HepG2 (cell line): Measurements from ENCODE around the gene IBA57. TPM values are rescaled to one million over a fixed set of nuclear protein-coding genes. Genes with fewer than 3 reads are reported as not detected.

ENCODE experiments used
- ATAC-seq: fragments of 200-7000 bp; cut with Tn5 transposase; 3 replicates; pipeline ENCODE4 v1.9.1; 2020; ENCODE audit warnings: mild to moderate bottlenecking, moderate library complexity
- BruUV-seq: library from RNA; stranded (reverse); fragments of 400-500 nt; replicated peaks from 2 replicates; lab custom pipeline; 2021; lab: Mats Ljungman, UMichigan
- CTCF ChIA-PET: fragments of 300-600 bp; formaldehyde crosslinking; extraction: SDS; loops from one replicate; lab custom pipeline; 2021; ENCODE audit warnings: low total read pairs, inconsistent platforms, low intra/inter-chr PET ratio; lab: Yijun Ruan, JAX
- POLR2A ChIA-PET: fragments of 350-600 bp; sonication (Branson Sonifier 250); formaldehyde crosslinking; loops from one replicate; lab custom pipeline; 2020; ENCODE audit warnings: antibody characterized with exemption, inconsistent platforms; lab: Yijun Ruan, JAX
- DNase-seq: peaks from one replicate; pipeline ENCODE4 v3.0.0-alpha.2; 2015; ENCODE audit warnings: low spot score
- FAIRE-seq: peaks from 3 replicates; lab custom pipeline; 2011; peaks lifted over from hg19 to GRCh38; lab: Jason Lieb, UNC
- H2AFZ ChIP-seq: one replicate; pipeline ENCODE4 v1.6.1; 2011; ENCODE audit warnings: low read length, inconsistent platforms
- H3K27ac ChIP-seq: fragments of 300-600 bp; 3 replicates; pipeline ENCODE4 v1.8.0; 2011; ENCODE audit warnings: mixed run types, mild to moderate bottlenecking, mixed read lengths, low read length, inconsistent platforms; ENCODE audit not compliant: insufficient read depth; ENCODE audit errors: extremely low read length
- H3K27me3 ChIP-seq, 2 experiments: fragments of 200-600 bp in 1 of 2; 2 replicates in 1 of 2; 3 replicates in 1 of 2; pipeline versions ENCODE4 v1.6.0 to v1.8.0; 2011; ENCODE audit warnings: low read length in 2 of 2, mild to moderate bottlenecking in 2 of 2, moderate library complexity in 2 of 2, inconsistent platforms in 1 of 2; ENCODE audit not compliant: insufficient read depth in 2 of 2, control insufficient read depth in 1 of 2
- H3K36me3 ChIP-seq, 2 experiments: fragments of 200-600 bp in 1 of 2; replicated peaks in 1 of 2; 2 replicates in 1 of 2; 3 replicates in 1 of 2; pipeline versions ENCODE4 v1.5.1 to v1.8.0; 2011; ENCODE audit warnings: low read length in 2 of 2, inconsistent platforms in 1 of 2; ENCODE audit not compliant: insufficient read depth in 2 of 2, control insufficient read depth in 1 of 2
- H3K4me1 ChIP-seq: 2 replicates; pipeline ENCODE4 v1.5.1; 2012; ENCODE audit warnings: low read length, inconsistent platforms; ENCODE audit not compliant: insufficient read depth
- H3K4me2 ChIP-seq: 2 replicates; pipeline ENCODE4 v1.6.0; 2011; ENCODE audit warnings: low read depth, low read length, inconsistent platforms
- H3K4me3 ChIP-seq, 3 experiments: fragments of 200-600 bp in 1 of 3; sonication (generic), shearing (Covaris generic) in 1 of 3; replicated peaks in 1 of 3; 2 replicates each; pipeline ENCODE4 v1.5.1; 2011 to 2016; ENCODE audit warnings: low read length in 3 of 3, inconsistent platforms in 2 of 3, low read depth in 2 of 3, mild to moderate bottlenecking in 2 of 3, control low read depth in 1 of 3, mixed read lengths in 1 of 3; ENCODE audit not compliant: insufficient read depth in 1 of 3
- H3K79me2 ChIP-seq: one replicate; pipeline ENCODE4 v1.6.1; 2011; ENCODE audit warnings: low read length, inconsistent platforms; ENCODE audit not compliant: insufficient read depth
- H3K9ac ChIP-seq: 2 replicates; pipeline ENCODE4 v1.6.0; 2011; ENCODE audit warnings: mild to moderate bottlenecking, low read depth, low read length, inconsistent platforms; ENCODE audit not compliant: insufficient read depth
- H3K9me3 ChIP-seq: 2 replicates; pipeline ENCODE4 v1.5.1; 2012; ENCODE audit warnings: mild to moderate bottlenecking, low read length
- H4K20me1 ChIP-seq: 2 replicates; pipeline ENCODE4 v1.6.0; 2011; ENCODE audit warnings: inconsistent platforms, mild to moderate bottlenecking, low read length, moderate library complexity; ENCODE audit not compliant: insufficient read depth
- NR2F1 ChIP-seq, 2 experiments: fragments of 450-650 bp in 1 of 2; formaldehyde crosslinking in 1 of 2; IDR thresholded peaks; 2 replicates each; pipeline versions ENCODE4 v1.5.0 to v1.6.1; 2016 to 2020; ENCODE audit warnings: mild to moderate bottlenecking in 1 of 2, missing compliant biosample characterization in 1 of 2, missing genetic modification reagents in 1 of 2, moderate library complexity in 1 of 2
- TOE1 ChIP-seq: sonication (generic); formaldehyde crosslinking; IDR thresholded peaks from 2 replicates; pipeline ENCODE4 v1.4.0; 2020; ENCODE audit warnings: mild to moderate bottlenecking, missing genetic modification reagents
- ZBTB3 ChIP-seq: sonication (generic); formaldehyde crosslinking; IDR thresholded peaks from 2 replicates; pipeline ENCODE4 v1.4.0; 2020; ENCODE audit warnings: low read depth, mild to moderate bottlenecking, moderate library complexity, missing genetic modification reagents, borderline replicate concordance
- ZNF788 ChIP-seq: sonication (generic); formaldehyde crosslinking; IDR thresholded peaks from 2 replicates; pipeline ENCODE4 v1.5.0; 2020; ENCODE audit warnings: mild to moderate bottlenecking, missing genetic modification reagents, borderline replicate concordance
- WGBS: methylation state at CpG from one replicate; pipeline ENCODE4 v1.1.6; 2017; ENCODE audit warnings: low lambda C conversion rate; 5-methylcytosine and 5-hydroxymethylcytosine counted together
- in situ Hi-C: cut with HindIII; loops from 2 replicates; pipeline ENCODE4 v1.10.0; 2017; ENCODE audit warnings: low pct_unique_long_range_greater_than_20kb; ENCODE audit not compliant: extremely low pct_ligation_motif_present
- intact Hi-C: fragments of 100-400 bp; cut with micrococcal nuclease; formaldehyde crosslinking; loops from one replicate; pipeline ENCODE4 v1.10.0; 2022; ENCODE audit not compliant: unreplicated experiment
- polyA plus RNA-seq, 8 experiments: library from polyadenylated mRNA; depleted of rRNA in 3 of 8; stranded (reverse) in 7 of 8; unstranded in 1 of 8; fragments of >200 nt; fragmentation: Illumina TruSeq in 4 of 8; extraction: Trizol in 4 of 8; gene quantifications; 2 replicates each; pipeline versions ENCODE4 v1.2.1 to v1.2.3, GENCODE V29; 2011 to 2016; ENCODE audit warnings: low read depth in 4 of 8, missing spikeins in 1 of 8, mixed read lengths in 1 of 8; ENCODE audit not compliant: insufficient read depth in 1 of 8
- total RNA-seq, 5 experiments: library from RNA; depleted of rRNA; stranded (reverse); fragments of >200 nt; fragmentation: Illumina TruSeq; extraction: Trizol; gene quantifications; 2 replicates each; pipeline ENCODE4 v1.2.3, GENCODE V29; 2016; ENCODE audit warnings: low read depth in 1 of 5
- TF ChIP-seq, protein P1 (sequence below): sonication (generic); formaldehyde crosslinking; IDR thresholded peaks from 2 replicates; pipeline ENCODE4 v1.5.0; 2020; ENCODE audit warnings: mild to moderate bottlenecking, missing genetic modification reagents
- TF ChIP-seq, protein P2 (sequence below): sonication (generic); formaldehyde crosslinking; IDR thresholded peaks from 2 replicates; pipeline ENCODE4 v1.5.0; 2020; ENCODE audit warnings: mild to moderate bottlenecking, missing genetic modification reagents, borderline replicate concordance

Gene IBA57
- total and polyA plus RNA-seq, 2 of the 13 experiments (the other 11 are each of a cell fraction or from before 2014, with no cell fraction given): 2.3 to 10.2 TPM

DNA sequence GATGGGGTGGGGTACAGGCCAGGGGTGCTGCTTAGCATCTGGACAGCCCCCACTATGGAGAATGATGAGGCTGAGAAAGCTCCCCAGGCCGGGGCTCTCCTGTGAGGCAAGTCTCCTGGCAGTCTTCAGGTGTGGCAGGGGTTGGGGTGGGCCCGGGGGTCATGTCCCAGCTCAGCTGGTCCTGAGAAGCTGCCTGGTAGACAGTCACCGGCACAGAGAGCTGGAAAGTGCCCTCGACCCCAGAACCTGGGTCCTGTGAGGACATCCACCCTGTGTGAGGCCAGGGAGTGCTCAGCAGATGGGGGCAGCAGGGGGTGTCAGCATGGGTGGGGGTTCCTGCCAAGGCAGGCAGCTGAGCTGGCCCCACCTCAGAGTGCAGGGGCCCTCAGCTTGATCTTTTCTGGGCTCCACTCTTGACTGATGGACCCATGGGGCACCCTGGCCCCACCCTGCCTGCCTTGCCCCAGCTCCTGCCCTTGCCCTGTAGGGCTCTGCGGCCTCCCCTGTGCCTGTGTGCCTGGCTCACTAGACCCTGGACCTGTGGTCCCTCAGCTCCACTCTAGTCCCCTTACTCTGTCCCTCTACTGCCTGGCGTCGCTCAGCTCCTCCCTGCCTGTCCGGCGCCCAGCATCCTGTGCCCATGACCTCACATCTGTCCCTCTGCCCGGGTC lies 5.8 kb downstream of the IBA57 start:
- CTCF ChIA-PET: no interaction called here
- ATAC-seq (no peak), FAIRE-seq (no peak), DNase-seq (no peak)
- TF ChIP-seq, protein P1, sequence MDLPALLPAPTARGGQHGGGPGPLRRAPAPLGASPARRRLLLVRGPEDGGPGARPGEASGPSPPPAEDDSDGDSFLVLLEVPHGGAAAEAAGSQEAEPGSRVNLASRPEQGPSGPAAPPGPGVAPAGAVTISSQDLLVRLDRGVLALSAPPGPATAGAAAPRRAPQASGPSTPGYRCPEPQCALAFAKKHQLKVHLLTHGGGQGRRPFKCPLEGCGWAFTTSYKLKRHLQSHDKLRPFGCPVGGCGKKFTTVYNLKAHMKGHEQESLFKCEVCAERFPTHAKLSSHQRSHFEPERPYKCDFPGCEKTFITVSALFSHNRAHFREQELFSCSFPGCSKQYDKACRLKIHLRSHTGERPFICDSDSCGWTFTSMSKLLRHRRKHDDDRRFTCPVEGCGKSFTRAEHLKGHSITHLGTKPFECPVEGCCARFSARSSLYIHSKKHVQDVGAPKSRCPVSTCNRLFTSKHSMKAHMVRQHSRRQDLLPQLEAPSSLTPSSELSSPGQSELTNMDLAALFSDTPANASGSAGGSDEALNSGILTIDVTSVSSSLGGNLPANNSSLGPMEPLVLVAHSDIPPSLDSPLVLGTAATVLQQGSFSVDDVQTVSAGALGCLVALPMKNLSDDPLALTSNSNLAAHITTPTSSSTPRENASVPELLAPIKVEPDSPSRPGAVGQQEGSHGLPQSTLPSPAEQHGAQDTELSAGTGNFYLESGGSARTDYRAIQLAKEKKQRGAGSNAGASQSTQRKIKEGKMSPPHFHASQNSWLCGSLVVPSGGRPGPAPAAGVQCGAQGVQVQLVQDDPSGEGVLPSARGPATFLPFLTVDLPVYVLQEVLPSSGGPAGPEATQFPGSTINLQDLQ: no peak
- TF ChIP-seq, protein P2, sequence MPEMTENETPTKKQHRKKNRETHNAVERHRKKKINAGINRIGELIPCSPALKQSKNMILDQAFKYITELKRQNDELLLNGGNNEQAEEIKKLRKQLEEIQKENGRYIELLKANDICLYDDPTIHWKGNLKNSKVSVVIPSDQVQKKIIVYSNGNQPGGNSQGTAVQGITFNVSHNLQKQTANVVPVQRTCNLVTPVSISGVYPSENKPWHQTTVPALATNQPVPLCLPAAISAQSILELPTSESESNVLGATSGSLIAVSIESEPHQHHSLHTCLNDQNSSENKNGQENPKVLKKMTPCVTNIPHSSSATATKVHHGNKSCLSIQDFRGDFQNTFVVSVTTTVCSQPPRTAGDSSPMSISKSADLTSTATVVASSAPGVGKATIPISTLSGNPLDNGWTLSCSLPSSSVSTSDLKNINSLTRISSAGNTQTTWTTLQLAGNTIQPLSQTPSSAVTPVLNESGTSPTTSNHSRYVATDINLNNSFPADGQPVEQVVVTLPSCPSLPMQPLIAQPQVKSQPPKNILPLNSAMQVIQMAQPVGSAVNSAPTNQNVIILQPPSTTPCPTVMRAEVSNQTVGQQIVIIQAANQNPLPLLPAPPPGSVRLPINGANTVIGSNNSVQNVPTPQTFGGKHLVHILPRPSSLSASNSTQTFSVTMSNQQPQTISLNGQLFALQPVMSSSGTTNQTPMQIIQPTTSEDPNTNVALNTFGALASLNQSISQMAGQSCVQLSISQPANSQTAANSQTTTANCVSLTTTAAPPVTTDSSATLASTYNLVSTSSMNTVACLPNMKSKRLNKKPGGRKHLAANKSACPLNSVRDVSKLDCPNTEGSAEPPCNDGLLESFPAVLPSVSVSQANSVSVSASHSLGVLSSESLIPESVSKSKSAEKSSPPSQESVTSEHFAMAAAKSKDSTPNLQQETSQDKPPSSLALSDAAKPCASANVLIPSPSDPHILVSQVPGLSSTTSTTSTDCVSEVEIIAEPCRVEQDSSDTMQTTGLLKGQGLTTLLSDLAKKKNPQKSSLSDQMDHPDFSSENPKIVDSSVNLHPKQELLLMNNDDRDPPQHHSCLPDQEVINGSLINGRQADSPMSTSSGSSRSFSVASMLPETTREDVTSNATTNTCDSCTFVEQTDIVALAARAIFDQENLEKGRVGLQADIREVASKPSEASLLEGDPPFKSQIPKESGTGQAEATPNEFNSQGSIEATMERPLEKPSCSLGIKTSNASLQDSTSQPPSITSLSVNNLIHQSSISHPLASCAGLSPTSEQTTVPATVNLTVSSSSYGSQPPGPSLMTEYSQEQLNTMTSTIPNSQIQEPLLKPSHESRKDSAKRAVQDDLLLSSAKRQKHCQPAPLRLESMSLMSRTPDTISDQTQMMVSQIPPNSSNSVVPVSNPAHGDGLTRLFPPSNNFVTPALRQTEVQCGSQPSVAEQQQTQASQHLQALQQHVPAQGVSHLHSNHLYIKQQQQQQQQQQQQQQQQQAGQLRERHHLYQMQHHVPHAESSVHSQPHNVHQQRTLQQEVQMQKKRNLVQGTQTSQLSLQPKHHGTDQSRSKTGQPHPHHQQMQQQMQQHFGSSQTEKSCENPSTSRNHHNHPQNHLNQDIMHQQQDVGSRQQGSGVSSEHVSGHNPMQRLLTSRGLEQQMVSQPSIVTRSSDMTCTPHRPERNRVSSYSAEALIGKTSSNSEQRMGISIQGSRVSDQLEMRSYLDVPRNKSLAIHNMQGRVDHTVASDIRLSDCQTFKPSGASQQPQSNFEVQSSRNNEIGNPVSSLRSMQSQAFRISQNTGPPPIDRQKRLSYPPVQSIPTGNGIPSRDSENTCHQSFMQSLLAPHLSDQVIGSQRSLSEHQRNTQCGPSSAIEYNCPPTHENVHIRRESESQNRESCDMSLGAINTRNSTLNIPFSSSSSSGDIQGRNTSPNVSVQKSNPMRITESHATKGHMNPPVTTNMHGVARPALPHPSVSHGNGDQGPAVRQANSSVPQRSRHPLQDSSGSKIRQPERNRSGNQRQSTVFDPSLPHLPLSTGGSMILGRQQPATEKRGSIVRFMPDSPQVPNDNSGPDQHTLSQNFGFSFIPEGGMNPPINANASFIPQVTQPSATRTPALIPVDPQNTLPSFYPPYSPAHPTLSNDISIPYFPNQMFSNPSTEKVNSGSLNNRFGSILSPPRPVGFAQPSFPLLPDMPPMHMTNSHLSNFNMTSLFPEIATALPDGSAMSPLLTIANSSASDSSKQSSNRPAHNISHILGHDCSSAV (CRISPR knock-in tag): no peak
- no peak for TF ChIP-seq ZBTB3 (CRISPR knock-in tag)
- no peak for TF ChIP-seq TOE1 (CRISPR knock-in tag)
- no peak for TF ChIP-seq NR2F1 (CRISPR knock-in tag; IDR thresholded peaks at IDR 0.05)
- no peak for TF ChIP-seq ZNF788 (CRISPR knock-in tag)
- no peak overlapping the region for H2AFZ ChIP-seq
- peaks cover 7% of the 10 kb centered on the region for H3K4me1 ChIP-seq
- no peak overlapping the region for H3K4me2 ChIP-seq
- no peak overlapping the region for H3K9ac ChIP-seq
- BruUV-seq: no TSS peak
- H4K20me1 ChIP-seq: 0 out of 2 replicates have a peak, but pooled peaks cover 2% of the 10 kb centered on the region
- 68% methylated on average over 6 of the region's 10 CpGs for WGBS
- no peaks in the 10 kb centered on the region; a peak in 1 of 5 replicates for H3K36me3 ChIP-seq
- H3K27ac ChIP-seq: no peak overlapping the region
- no peaks in the 10 kb centered on the region for H3K9me3 ChIP-seq
- H3K4me3 ChIP-seq: no peak overlapping the region
- intact Hi-C loops (no loop called here), in situ Hi-C loops (no loop called here)
- H3K79me2 ChIP-seq: peaks cover 5% of the 10 kb centered on the region
- H3K27me3 ChIP-seq: no peaks in the 10 kb centered on the region; a peak in 1 of 5 replicates
- POLR2A ChIA-PET: no interaction called here
